Kidney (tissue), 14 donors: ENCODE measurements around the gene LARP4. TPM values are rescaled to one million over a fixed set of nuclear protein-coding genes. Genes with fewer than 3 reads are reported as not detected.
"Not testable (repeated sequence)": the region's sequence is repeated elsewhere in the genome, so short reads cannot be mapped to it uniquely, and the experiment has no call there.

Experiments used
- DNase-seq, 5 donors: peaks; one replicate each; pipeline ENCODE4 v3.0.0-alpha.2; 2013 to 2020
- FAIRE-seq: peaks from 2 replicates; lab custom pipeline; 2012; peaks lifted over from hg19 to GRCh38; lab: Jason Lieb, UNC
- H3K27ac ChIP-seq, 2 donors: one replicate each; pipeline ENCODE4 v1.7.0; 2013; ENCODE audit warnings: low read depth in 2 of 2, low read length in 2 of 2, inconsistent platforms in 1 of 2
- H3K27me3 ChIP-seq: one replicate; pipeline ENCODE4 v1.7.1; 2013; ENCODE audit warnings: low read length, inconsistent platforms; ENCODE audit not compliant: control insufficient read depth, insufficient read depth
- H3K36me3 ChIP-seq, 3 donors: one replicate each; pipeline versions ENCODE4 v1.7.0 to v1.7.1; 2013; ENCODE audit warnings: low read length in 3 of 3, control low read depth in 1 of 3, inconsistent platforms in 1 of 3; ENCODE audit not compliant: insufficient read depth in 3 of 3, control insufficient read depth in 2 of 3
- H3K4me1 ChIP-seq, 3 donors: one replicate each; pipeline versions ENCODE4 v1.7.0 to v1.7.1; 2013; ENCODE audit warnings: low read length in 3 of 3, inconsistent platforms in 1 of 3, low read depth in 1 of 3; ENCODE audit not compliant: control insufficient read depth in 2 of 3, insufficient read depth in 2 of 3
- H3K4me3 ChIP-seq, 3 donors: one replicate each; pipeline versions ENCODE4 v1.7.0 to v1.8.1; 2013; ENCODE audit warnings: low read length in 3 of 3, control low read depth in 1 of 3, inconsistent platforms in 1 of 3
- H3K9ac ChIP-seq, 3 donors: one replicate each; pipeline versions ENCODE4 v1.7.0 to v1.7.1; 2013; ENCODE audit warnings: low read length in 3 of 3, control low read depth in 1 of 3, inconsistent platforms in 1 of 3
- H3K9me3 ChIP-seq, 3 donors: one replicate each; pipeline versions ENCODE4 v1.7.0 to v1.7.1; 2013; ENCODE audit warnings: low read length in 3 of 3, control low read depth in 1 of 3, inconsistent platforms in 1 of 3; ENCODE audit not compliant: control insufficient read depth in 2 of 3, insufficient read depth in 1 of 3
- CTCF ChIP-seq: IDR thresholded peaks from 3 replicates; pipeline ENCODE4 v1.5.1; 2012; ENCODE audit warnings: mild to moderate bottlenecking, moderate library complexity, borderline replicate concordance; ENCODE audit not compliant: insufficient read depth; ENCODE audit errors: extremely low read depth
- intact Hi-C: fragments of 100-400 bp; cut with DNase I; formaldehyde crosslinking; loops from one replicate; pipeline ENCODE4 v1.11.1; 2022
- polyA plus RNA-seq: library from polyadenylated mRNA; stranded (reverse); fragments of 350-450 nt; fragmentation: Illumina TruSeq; extraction: RNeasy Lipid Tissue Mini Kit (QIAGEN cat#74804); gene quantifications from one replicate; pipeline ENCODE4 v1.2.3, GENCODE V29; 2014; ENCODE audit warnings: low read depth, low replicate concordance; ENCODE audit not compliant: insufficient read depth
- total RNA-seq: library from RNA; stranded (reverse); fragmentation: NEBNext Ultra II Directional; extraction: Animal tissue kit (Norgen Biotek cat#: 25700); gene quantifications from one replicate; pipeline ENCODE4 v1.2.1, GENCODE V29; 2021
- donor health status: control.
- donor health status: control.
- donor health status: control.
- donor health status: control.
- donor health status: control.
- donor health status: DM: yes; HTN: yes; CAD: no.
- donor health status: Normal renal cell carcinoma (clear cell type).

Gene LARP4
- total and polyA plus RNA-seq, 2 donors from 2014 or later: 17.1 to 56.1 TPM

GRCh38 chr12:50483488-50483887 lies 82.8 kb downstream of the LARP4 start:
- no peaks in the 10 kb centered on the region for H3K27me3 ChIP-seq
- H3K36me3 ChIP-seq: no peaks in the 10 kb centered on the region
- H3K9me3 ChIP-seq: no peaks in the 10 kb centered on the region
- FAIRE-seq (no peak), DNase-seq (no peak)
- H3K4me1 ChIP-seq: no peaks in the 10 kb centered on the region
- no peak overlapping the region for H3K27ac ChIP-seq
- intact Hi-C loops: no loop called here
- H3K9ac ChIP-seq: no peak overlapping the region
- no peak overlapping the region for H3K4me3 ChIP-seq
- TF ChIP-seq CTCF: no peak

GRCh38 chr12:50488801-50489200 lies 88.1 kb downstream of the LARP4 start:
- H3K27me3 ChIP-seq: no peaks in the 10 kb centered on the region
- DNase-seq: no peak
- no peak overlapping the region for H3K27ac ChIP-seq
- FAIRE-seq: no peak
- intact Hi-C loops: no loop called here
- H3K4me1 ChIP-seq: no peaks in the 10 kb centered on the region
- no peak for TF ChIP-seq CTCF
- no peak overlapping the region for H3K9ac ChIP-seq
- H3K9me3 ChIP-seq: peaks cover 0 to 2% (median 0%) of the 10 kb centered on the region in 3 donors
- no peak overlapping the region for H3K4me3 ChIP-seq
- no peaks in the 10 kb centered on the region for H3K36me3 ChIP-seq

- DNase-seq, H3K9ac ChIP-seq, intact Hi-C loops, H3K9me3 ChIP-seq, FAIRE-seq, H3K4me1 ChIP-seq, H3K27me3 ChIP-seq, H3K4me3 ChIP-seq, H3K36me3 ChIP-seq, H3K27ac ChIP-seq: not testable (repeated sequence)
Observed at GRCh38 chr12:50498119-50498518, 97.4 kb downstream of the LARP4 start.

GRCh38 chr12:50504798-50505674 lies 104.4 kb downstream of the LARP4 start, which contains the start of gene DIP2B:
Gene DIP2B (plus strand): TSS chr12:50504985. CDS start chr12:50505141, 156 bp downstream.
- Histone ChIP-seq H3K27ac (peak within 1 kb of the TSS; percentile 94 to 96), H3K9me3 (no peaks in the 10 kb centered on the region), H3K4me3 (peak within 1 kb of the TSS; percentile 79 to 92 (median 86)), H3K9ac (peak within 1 kb of the TSS; percentile 74 to 95 (median 91)), H3K4me1 (peaks cover 0 to 18% (median 14%) of the 10 kb centered on the region in 3 donors), H3K27me3 (no peaks in the 10 kb centered on the region), H3K36me3 (no peaks in the 10 kb centered on the region)
- FAIRE-seq: no peak
- intact Hi-C loops: no loop called here
- peak; percentile 95 to 99 (median 96) for DNase-seq
- TF ChIP-seq CTCF: peak; percentile 98
